IMR-90 (cell line): Measurements from ENCODE around the gene ATP1B2. TPM values are rescaled to one million over a fixed set of nuclear protein-coding genes. Genes with fewer than 3 reads are reported as not detected.

ENCODE experiments used
- ATAC-seq: fragments of 200-7000 bp; cut with Tn5 transposase; 2 replicates; pipeline ENCODE4 v1.9.1; 2020; ENCODE audit warnings: low read depth, mild to moderate bottlenecking, moderate library complexity
- BruUV-seq: library from RNA; stranded (reverse); fragments of 400-500 nt; replicated peaks from 2 replicates; lab custom pipeline; 2021; lab: Mats Ljungman, UMichigan
- CTCF ChIA-PET: fragments of 300-600 bp; formaldehyde crosslinking; extraction: SDS; loops from one replicate; lab custom pipeline; 2021; ENCODE audit warnings: antibody characterized with exemption; lab: Yijun Ruan, JAX
- POLR2A ChIA-PET: fragments of 300-600 bp; sonication (Branson Sonifier 250); formaldehyde crosslinking; loops from one replicate; lab custom pipeline; 2022; ENCODE audit warnings: antibody characterized with exemption; ENCODE audit not compliant: unreplicated experiment; lab: Charles Lee
- DNase-seq: peaks from one replicate; pipeline ENCODE4 v3.0.0; 2013
- H2AFZ ChIP-seq: replicated peaks from 2 replicates; pipeline ENCODE3; 2013; ENCODE audit warnings: low read length, mild to moderate bottlenecking; ENCODE audit not compliant: poor library complexity
- H2AK5ac ChIP-seq: 2 replicates; pipeline ENCODE4 v1.6.1; 2013; ENCODE audit warnings: low read depth, low read length, inconsistent platforms
- H2AK9ac ChIP-seq: replicated peaks from 2 replicates; pipeline ENCODE3; 2013; ENCODE audit warnings: mild to moderate bottlenecking, low read depth, low read length, moderate library complexity; ENCODE audit not compliant: poor library complexity
- H2BK120ac ChIP-seq: 2 replicates; pipeline ENCODE4 v1.6.1; 2013; ENCODE audit warnings: low read depth, low read length, inconsistent platforms
- H2BK15ac ChIP-seq: 3 replicates; pipeline ENCODE4 v1.6.1; 2013; ENCODE audit warnings: low read depth, low read length, inconsistent platforms
- H2BK20ac ChIP-seq: 2 replicates; pipeline ENCODE4 v1.6.1; 2013; ENCODE audit warnings: low read depth, mild to moderate bottlenecking, inconsistent platforms, low read length, moderate library complexity
- H2BK5ac ChIP-seq: 2 replicates; pipeline ENCODE4 v1.6.1; 2013; ENCODE audit warnings: mild to moderate bottlenecking, low read depth, low read length, inconsistent platforms; ENCODE audit not compliant: poor library complexity, severe bottlenecking
- H3K14ac ChIP-seq: replicated peaks from 2 replicates; pipeline ENCODE4 v1.6.1; 2013; ENCODE audit warnings: low read depth, low read length, inconsistent platforms
- H3K18ac ChIP-seq: 2 replicates; pipeline ENCODE4 v1.6.1; 2013; ENCODE audit warnings: low read depth, low read length, control low read depth
- H3K23ac ChIP-seq: 2 replicates; pipeline ENCODE4 v1.6.1; 2013; ENCODE audit warnings: low read depth, low read length, inconsistent platforms
- H3K27ac ChIP-seq: 2 replicates; pipeline ENCODE4 v1.5.1; 2013; ENCODE audit warnings: mild to moderate bottlenecking, control low read depth, low read length; ENCODE audit not compliant: insufficient read depth
- H3K27me3 ChIP-seq: 2 replicates; pipeline ENCODE4 v1.6.1; 2013; ENCODE audit warnings: low read length; ENCODE audit not compliant: control insufficient read depth, insufficient read depth
- H3K36me3 ChIP-seq: 2 replicates; pipeline ENCODE4 v1.6.1; 2013; ENCODE audit warnings: low read length, mixed read lengths; ENCODE audit not compliant: control insufficient read depth, insufficient read depth
- H3K4ac ChIP-seq: 2 replicates; pipeline ENCODE4 v1.6.1; 2013; ENCODE audit warnings: low read depth, low read length, inconsistent platforms
- H3K4me1 ChIP-seq: 2 replicates; pipeline ENCODE4 v1.6.1; 2013; ENCODE audit warnings: low read length, mixed read lengths; ENCODE audit not compliant: control insufficient read depth, insufficient read depth
- H3K4me2 ChIP-seq: 2 replicates; pipeline ENCODE4 v1.6.1; 2013; ENCODE audit warnings: low read depth, mild to moderate bottlenecking, control low read depth, low read length, moderate library complexity
- H3K4me3 ChIP-seq: 2 replicates; pipeline ENCODE4 v1.5.1; 2013; ENCODE audit warnings: low read depth, mild to moderate bottlenecking, control low read depth, low read length, moderate library complexity; ENCODE audit not compliant: insufficient read depth
- H3K56ac ChIP-seq: 2 replicates; pipeline ENCODE4 v1.6.1; 2013; ENCODE audit warnings: low read length, inconsistent platforms; ENCODE audit not compliant: insufficient read depth; ENCODE audit errors: extremely low read depth
- H3K79me1 ChIP-seq, 2 experiments: 2 replicates each; pipeline ENCODE4 v1.6.1; 2013; ENCODE audit warnings: low read length in 2 of 2, inconsistent platforms in 1 of 2, low read depth in 1 of 2
- H3K9ac ChIP-seq: 2 replicates; pipeline ENCODE4 v1.6.1; 2013; ENCODE audit warnings: low read depth, low read length, control low read depth
- H3K9me1 ChIP-seq: 2 replicates; pipeline ENCODE4 v1.6.1; 2013; ENCODE audit warnings: low read length, inconsistent platforms; ENCODE audit not compliant: insufficient read depth
- H3K9me3 ChIP-seq: 2 replicates; pipeline ENCODE4 v1.6.1; 2013; ENCODE audit warnings: low read length; ENCODE audit not compliant: control insufficient read depth, insufficient read depth
- H4K20me1 ChIP-seq: 2 replicates; pipeline ENCODE4 v1.6.1; 2013; ENCODE audit warnings: low read length, inconsistent platforms; ENCODE audit not compliant: insufficient read depth
- H4K5ac ChIP-seq: 2 replicates; pipeline ENCODE4 v1.6.1; 2013; ENCODE audit warnings: mild to moderate bottlenecking, low read depth, low read length, control low read depth
- H4K8ac ChIP-seq, 2 experiments: 2 replicates each; pipeline ENCODE4 v1.6.1; 2013; ENCODE audit warnings: low read depth in 2 of 2, low read length in 2 of 2, control low read depth in 1 of 2, inconsistent platforms in 1 of 2
- H4K91ac ChIP-seq: 2 replicates; pipeline ENCODE4 v1.6.1; 2013; ENCODE audit warnings: low read depth, low read length, inconsistent platforms; ENCODE audit not compliant: insufficient read depth
- CHD1 ChIP-seq: IDR thresholded peaks from 2 replicates; pipeline ENCODE4 v1.6.1; 2012; ENCODE audit warnings: low read depth, low read length, improper control_type of control experiment
- MAZ ChIP-seq: IDR thresholded peaks from 2 replicates; pipeline ENCODE4 v1.6.1; 2012; ENCODE audit warnings: low read depth, mild to moderate bottlenecking, low read length, improper control_type of control experiment, moderate library complexity, borderline replicate concordance
- RAD21 ChIP-seq: IDR thresholded peaks from 2 replicates; pipeline ENCODE4 v1.6.1; 2012; ENCODE audit warnings: low read length, improper control_type of control experiment
- RCOR1 ChIP-seq: IDR thresholded peaks from 2 replicates; pipeline ENCODE4 v1.6.1; 2012; ENCODE audit warnings: mild to moderate bottlenecking, low read length, improper control_type of control experiment; ENCODE audit not compliant: insufficient replicate concordance
- RFX5 ChIP-seq: IDR thresholded peaks from 2 replicates; pipeline ENCODE4 v1.8.0; 2012; ENCODE audit warnings: low read depth, mild to moderate bottlenecking, low read length, moderate library complexity
- WGBS, 2 experiments: methylation state at CpG; one replicate each; pipeline versions ENCODE4 v1.1.5 to v1.1.7; 2013; ENCODE audit warnings: missing lambda C conversion rate in 2 of 2; ENCODE audit not compliant: insufficient read length in 1 of 2; ENCODE audit errors: extremely low coverage in 2 of 2; 5-methylcytosine and 5-hydroxymethylcytosine counted together
- dilution Hi-C: fragments of 300-500 bp; cut with HindIII; formaldehyde crosslinking; loops from one replicate; pipeline ENCODE4 v1.14.3; 2018; ENCODE audit warnings: low sequenced_read_pairs; ENCODE audit not compliant: unreplicated experiment
- in situ Hi-C: fragments of 300-500 bp; cut with MboI; formaldehyde crosslinking; loops from 3 replicates; pipeline ENCODE4 v1.14.3; 2019; ENCODE audit warnings: low sequenced_read_pairs, inconsistent platforms, mixed read lengths
- intact Hi-C: fragments of 100-400 bp; cut with micrococcal nuclease; formaldehyde crosslinking; loops from 2 replicates; pipeline ENCODE4 v1.10.0; 2022
- polyA plus RNA-seq, 3 experiments: library from polyadenylated mRNA; depleted of rRNA; stranded (reverse); fragments of >200 nt; gene quantifications; 2 replicates each; pipeline ENCODE4 v1.2.3, GENCODE V29; 2012; ENCODE audit warnings: low replicate concordance in 1 of 3
- total RNA-seq: library from RNA; depleted of rRNA; stranded (reverse); fragments of >200 nt; gene quantifications from 2 replicates; pipeline ENCODE4 v1.2.3, GENCODE V29; 2012
- TF ChIP-seq, protein P1 (sequence below): fragments of 150-350 bp; IDR thresholded peaks from 2 replicates; pipeline ENCODE4 v1.6.1; 2017; ENCODE audit warnings: mild to moderate bottlenecking, antibody characterized with exemption, low read length, low read depth
- TF ChIP-seq, protein P2 (sequence below): fragments of 150-350 bp; IDR thresholded peaks from 2 replicates; pipeline ENCODE4 v1.6.1; 2016; ENCODE audit warnings: low read depth, mild to moderate bottlenecking, low read length, moderate library complexity, borderline replicate concordance

ATP1B2 gene
- total and polyA plus RNA-seq, 2 of the 4 experiments (the other 2 are of a cell fraction), result 0.02 TPM; not detected in 1

GRCh38 chr17:7626956-7627249, 23.8 kb upstream of the ATP1B2 start:
- Histone ChIP-seq H3K4me3 (peak overlapping the region; percentile 86), H2BK15ac (no peak overlapping the region), H3K27ac (peak overlapping the region; percentile 98), H3K4me1 (peaks cover 4% of the 10 kb centered on the region; the same call in 1 of the 2 replicates), H3K56ac (peak overlapping the region; percentile 19; the same call in 1 of the 2 replicates), H3K79me1 (peaks cover 6 to 12% of the 10 kb centered on the region in 2 experiments), H3K9me3 (no peaks in the 10 kb centered on the region), H2BK120ac (no peak overlapping the region), H4K8ac (peak overlapping the region; percentile 37 to 84; a peak in 2 of 4 replicates), H2AK5ac (0 out of 2 replicates have a peak overlapping the region, but pooled peaks have one; percentile 38), H3K27me3 (no peaks in the 10 kb centered on the region), H3K4ac (peak overlapping the region; percentile 84), H3K18ac (peak overlapping the region; percentile 27; the same call in 1 of the 2 replicates), H4K5ac (peak overlapping the region; percentile 43; the same call in 1 of the 2 replicates), H3K14ac (peak overlapping the region; percentile 86), H2BK5ac (peak overlapping the region; percentile 86), H3K9ac (peak overlapping the region; percentile 98), H4K20me1 (no peaks in the 10 kb centered on the region), H4K91ac (no peak overlapping the region), H2AK9ac (peak overlapping the region; percentile 8), H3K4me2 (peak overlapping the region; percentile 91), H2BK20ac (no peak overlapping the region), H2AFZ (peak overlapping the region; percentile 85), H3K23ac (peak overlapping the region; percentile 61), H3K9me1 (no peaks in the 10 kb centered on the region), H3K36me3 (peaks cover 4% of the 10 kb centered on the region)
- ChIA-PET POLR2A (no interaction called here), CTCF (interaction anchor here (0.7 to 1.6 kb wide), 3 partner anchors 12 to 61 kb away, joined by 3 to 14 read pairs (median 4); partner anchors contain the start of genes FXR2 and TP53)
- no TSS peak for BruUV-seq
- peak; percentile 1 for ATAC-seq
- no CpG with 5 or more reads among the region's 6 CpGs for WGBS, 2 experiments
- no peak for DNase-seq
- dilution Hi-C loops (no loop called here), intact Hi-C loops (no loop called here), in situ Hi-C loops (no loop called here)
- no peak for TF ChIP-seq RCOR1
- TF ChIP-seq RAD21, result no peak
- TF ChIP-seq, protein P1, sequence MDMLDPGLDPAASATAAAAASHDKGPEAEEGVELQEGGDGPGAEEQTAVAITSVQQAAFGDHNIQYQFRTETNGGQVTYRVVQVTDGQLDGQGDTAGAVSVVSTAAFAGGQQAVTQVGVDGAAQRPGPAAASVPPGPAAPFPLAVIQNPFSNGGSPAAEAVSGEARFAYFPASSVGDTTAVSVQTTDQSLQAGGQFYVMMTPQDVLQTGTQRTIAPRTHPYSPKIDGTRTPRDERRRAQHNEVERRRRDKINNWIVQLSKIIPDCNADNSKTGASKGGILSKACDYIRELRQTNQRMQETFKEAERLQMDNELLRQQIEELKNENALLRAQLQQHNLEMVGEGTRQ, result no peak
- TF ChIP-seq CHD1, result no peak
- no peak for TF ChIP-seq MAZ
- TF ChIP-seq, protein P2, sequence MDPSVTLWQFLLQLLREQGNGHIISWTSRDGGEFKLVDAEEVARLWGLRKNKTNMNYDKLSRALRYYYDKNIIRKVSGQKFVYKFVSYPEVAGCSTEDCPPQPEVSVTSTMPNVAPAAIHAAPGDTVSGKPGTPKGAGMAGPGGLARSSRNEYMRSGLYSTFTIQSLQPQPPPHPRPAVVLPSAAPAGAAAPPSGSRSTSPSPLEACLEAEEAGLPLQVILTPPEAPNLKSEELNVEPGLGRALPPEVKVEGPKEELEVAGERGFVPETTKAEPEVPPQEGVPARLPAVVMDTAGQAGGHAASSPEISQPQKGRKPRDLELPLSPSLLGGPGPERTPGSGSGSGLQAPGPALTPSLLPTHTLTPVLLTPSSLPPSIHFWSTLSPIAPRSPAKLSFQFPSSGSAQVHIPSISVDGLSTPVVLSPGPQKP, result no peak
- TF ChIP-seq RFX5, result no peak
